Prostate gland (tissue), 2 donors: ENCODE results near the gene SPC24. TPM values are rescaled to one million over a fixed set of nuclear protein-coding genes. Genes with fewer than 3 reads are reported as not detected.
"Not testable (repeated sequence)": the region's sequence is repeated elsewhere in the genome, so short reads cannot be mapped to it uniquely, and the experiment has no call there.

ENCODE experiments used
- DNase-seq: peaks from one replicate; pipeline ENCODE4 v3.0.0-alpha.2; 2019; ENCODE audit warnings: low spot score
- H3K27ac ChIP-seq, 2 donors: fragments of 200-600 bp; sonication (generic); 2 replicates each; pipeline ENCODE4 v1.5.1; 2017 to 2019
- H3K27me3 ChIP-seq: fragments of 200-600 bp; sonication (generic); replicated peaks from 2 replicates; pipeline ENCODE4 v1.5.1; 2019; ENCODE audit not compliant: insufficient read depth
- H3K36me3 ChIP-seq, 2 donors: fragments of 200-600 bp; sonication (generic); 1 replicate in 1 of 2; 2 replicates in 1 of 2; pipeline versions ENCODE4 v1.5.1 to v1.8.1; 2017 to 2019
- H3K4me1 ChIP-seq: fragments of 200-600 bp; sonication (generic); replicated peaks from 2 replicates; pipeline ENCODE4 v1.5.1; 2019
- H3K4me3 ChIP-seq, 2 donors: fragments of 200-600 bp; sonication (generic); 2 replicates each; pipeline ENCODE4 v1.5.1; 2017 to 2019
- H3K9me3 ChIP-seq: fragments of 200-600 bp; sonication (generic); 2 replicates; pipeline ENCODE4 v1.5.1; 2017
- POLR2A ChIP-seq: fragments of 450-650 bp; IDR thresholded peaks from one replicate; pipeline ENCODE4 v1.6.1; 2016; ENCODE audit warnings: antibody characterized with exemption, mild to moderate bottlenecking
- POLR2AphosphoS5 ChIP-seq: sonication (generic); formaldehyde crosslinking; IDR thresholded peaks from one replicate; pipeline ENCODE4 v1.6.1; 2017; ENCODE audit warnings: antibody characterized with exemption
- WGBS: methylation state at CpG from one replicate; pipeline ENCODE4 v1.1.5; 2018; 5-methylcytosine and 5-hydroxymethylcytosine counted together
- intact Hi-C: fragments of 100-400 bp; cut with DNase I; formaldehyde crosslinking; loops from one replicate; pipeline ENCODE4 v1.14.2; 2022
- total RNA-seq, 2 donors: library from RNA; depleted of rRNA; stranded (reverse); fragments of >200 nt; gene quantifications; one replicate each; pipeline ENCODE4 v1.1.0, GENCODE V29; 2016
- TF ChIP-seq, protein P1 (sequence below), 4 experiments: fragments of 200-600 bp in 2 of 4; fragments of 450-650 bp in 2 of 4; sonication (generic) in 2 of 4; IDR thresholded peaks; 1 replicate in 3 of 4; 2 replicates in 1 of 4; pipeline ENCODE4 v1.5.1; 2016 to 2019; ENCODE audit warnings: antibody characterized with exemption in 4 of 4, mild to moderate bottlenecking in 2 of 4, moderate library complexity in 2 of 4

SPC24 gene
- total RNA-seq, 2 donors from 2014 or later = 0.73 to 5.0 TPM

DNA sequence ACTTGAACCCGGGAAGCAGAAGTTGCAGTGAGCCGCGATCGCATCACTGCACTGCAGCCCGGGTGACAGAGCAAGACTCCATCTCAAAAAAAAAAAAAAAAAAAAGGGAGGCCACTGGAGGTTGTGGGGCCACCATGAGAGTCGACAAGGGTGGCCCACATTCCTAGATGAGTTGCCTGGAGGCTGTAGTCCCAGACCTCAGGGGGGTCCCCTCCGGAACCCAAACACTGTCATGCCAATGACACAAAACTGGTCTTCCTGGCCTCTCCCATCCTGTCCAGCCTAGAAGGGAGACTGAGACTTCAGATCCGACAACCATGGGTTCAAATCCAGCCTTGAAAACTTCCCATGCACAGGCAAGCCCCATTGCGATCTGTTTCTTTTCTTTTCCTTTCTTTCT, 14.7 kb downstream of the SPC24 start:
- WGBS = 93% methylated on average over 9 of the region's 9 CpGs
- H3K4me1 ChIP-seq = peaks cover 13% of the 10 kb centered on the region
- H3K4me3 ChIP-seq = no peak overlapping the region
- no peaks in the 10 kb centered on the region for H3K36me3 ChIP-seq
- H3K27ac ChIP-seq = no peak overlapping the region
- no peaks in the 10 kb centered on the region for H3K27me3 ChIP-seq
- TF ChIP-seq POLR2A (no peak), POLR2AphosphoS5 (no peak)
- TF ChIP-seq, protein P1, sequence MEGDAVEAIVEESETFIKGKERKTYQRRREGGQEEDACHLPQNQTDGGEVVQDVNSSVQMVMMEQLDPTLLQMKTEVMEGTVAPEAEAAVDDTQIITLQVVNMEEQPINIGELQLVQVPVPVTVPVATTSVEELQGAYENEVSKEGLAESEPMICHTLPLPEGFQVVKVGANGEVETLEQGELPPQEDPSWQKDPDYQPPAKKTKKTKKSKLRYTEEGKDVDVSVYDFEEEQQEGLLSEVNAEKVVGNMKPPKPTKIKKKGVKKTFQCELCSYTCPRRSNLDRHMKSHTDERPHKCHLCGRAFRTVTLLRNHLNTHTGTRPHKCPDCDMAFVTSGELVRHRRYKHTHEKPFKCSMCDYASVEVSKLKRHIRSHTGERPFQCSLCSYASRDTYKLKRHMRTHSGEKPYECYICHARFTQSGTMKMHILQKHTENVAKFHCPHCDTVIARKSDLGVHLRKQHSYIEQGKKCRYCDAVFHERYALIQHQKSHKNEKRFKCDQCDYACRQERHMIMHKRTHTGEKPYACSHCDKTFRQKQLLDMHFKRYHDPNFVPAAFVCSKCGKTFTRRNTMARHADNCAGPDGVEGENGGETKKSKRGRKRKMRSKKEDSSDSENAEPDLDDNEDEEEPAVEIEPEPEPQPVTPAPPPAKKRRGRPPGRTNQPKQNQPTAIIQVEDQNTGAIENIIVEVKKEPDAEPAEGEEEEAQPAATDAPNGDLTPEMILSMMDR (IDR thresholded peaks at IDR 0.05) = no peak
- no peak for DNase-seq
- intact Hi-C loops = no loop called here
- no peaks in the 10 kb centered on the region for H3K9me3 ChIP-seq

DNA sequence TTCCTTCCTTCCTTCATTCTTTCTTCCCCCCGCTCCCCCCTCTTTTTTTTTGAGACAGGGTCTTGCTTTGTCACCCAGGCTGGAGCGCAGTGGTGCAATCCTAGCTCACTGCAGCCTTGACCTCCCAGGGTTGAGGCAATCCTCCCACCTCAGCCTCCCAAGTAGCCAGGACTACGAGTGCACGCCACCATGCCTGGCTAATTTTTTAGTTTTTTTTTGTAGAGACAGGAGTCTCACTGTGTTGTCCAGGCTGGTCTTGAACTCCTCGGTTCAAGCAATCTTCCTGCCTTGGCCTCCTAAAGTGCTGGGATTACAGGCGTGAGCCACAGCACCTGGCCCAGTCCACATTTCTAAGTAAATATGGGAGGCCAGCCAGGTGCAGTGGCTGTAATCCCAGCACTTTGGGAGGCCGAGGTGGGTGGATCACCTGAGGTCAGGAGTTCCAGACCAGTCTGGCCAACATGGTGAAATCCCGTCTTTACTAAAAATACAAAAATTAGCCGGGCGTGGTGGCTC, 15.5 kb downstream of the SPC24 start:
- H3K27ac ChIP-seq = peak overlapping the region; percentile 71 to 74
- H3K36me3 ChIP-seq, H3K4me3 ChIP-seq, intact Hi-C loops, H3K27me3 ChIP-seq, DNase-seq, H3K9me3 ChIP-seq: not testable (repeated sequence)
- 79% methylated on average over 10 of the region's 10 CpGs for WGBS
- H3K4me1 ChIP-seq = peaks cover 13% of the 10 kb centered on the region

DNA sequence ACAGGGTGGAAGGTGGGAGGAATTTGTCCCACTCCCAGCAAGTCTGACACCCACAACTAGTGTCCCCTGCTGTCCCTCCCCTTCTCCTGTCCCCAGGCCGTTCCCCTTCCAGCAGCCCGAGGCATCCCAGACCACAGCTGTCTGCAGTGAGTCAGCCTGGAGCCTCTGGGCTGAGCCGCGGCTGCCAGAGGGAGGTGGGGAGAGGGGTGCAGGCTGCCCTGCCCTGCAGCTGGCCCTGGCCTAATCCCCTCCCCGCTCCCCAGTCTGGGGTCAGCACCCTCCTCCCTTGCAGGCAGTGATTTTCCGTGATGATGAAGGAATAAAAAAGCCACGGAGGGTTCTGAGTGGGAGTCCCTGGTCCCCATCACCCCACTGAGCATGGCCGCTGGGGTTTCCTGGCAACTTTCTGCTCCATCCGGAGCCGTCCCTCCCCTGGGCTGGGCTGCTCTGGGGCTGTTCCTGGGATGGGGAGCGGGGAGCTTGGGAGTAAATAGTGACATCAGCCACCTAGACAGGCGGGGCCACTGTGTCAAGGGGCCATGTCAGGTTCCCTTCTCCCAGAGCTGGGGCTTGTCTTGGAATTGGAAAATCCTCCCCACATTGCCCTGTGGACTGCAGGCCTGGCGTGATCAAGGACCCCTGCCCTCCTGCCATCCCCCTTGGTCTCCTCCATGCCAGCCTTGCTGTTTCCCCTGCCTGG, 16.8 kb downstream of the SPC24 start:
- no peak for DNase-seq
- 31% methylated on average over 13 of the region's 13 CpGs for WGBS
- H3K27ac ChIP-seq = peak overlapping the region; percentile 71 to 74
- intact Hi-C loops = no loop called here
- no peak for TF ChIP-seq POLR2AphosphoS5
- TF ChIP-seq POLR2A = no peak
- TF ChIP-seq, protein P1 (IDR thresholded peaks at IDR 0.05) = no peak
- H3K27me3 ChIP-seq = no peaks in the 10 kb centered on the region
- H3K36me3 ChIP-seq = no peaks in the 10 kb centered on the region
- H3K4me3 ChIP-seq = no peak overlapping the region
- H3K9me3 ChIP-seq = no peaks in the 10 kb centered on the region
- peaks cover 13% of the 10 kb centered on the region for H3K4me1 ChIP-seq

DNA sequence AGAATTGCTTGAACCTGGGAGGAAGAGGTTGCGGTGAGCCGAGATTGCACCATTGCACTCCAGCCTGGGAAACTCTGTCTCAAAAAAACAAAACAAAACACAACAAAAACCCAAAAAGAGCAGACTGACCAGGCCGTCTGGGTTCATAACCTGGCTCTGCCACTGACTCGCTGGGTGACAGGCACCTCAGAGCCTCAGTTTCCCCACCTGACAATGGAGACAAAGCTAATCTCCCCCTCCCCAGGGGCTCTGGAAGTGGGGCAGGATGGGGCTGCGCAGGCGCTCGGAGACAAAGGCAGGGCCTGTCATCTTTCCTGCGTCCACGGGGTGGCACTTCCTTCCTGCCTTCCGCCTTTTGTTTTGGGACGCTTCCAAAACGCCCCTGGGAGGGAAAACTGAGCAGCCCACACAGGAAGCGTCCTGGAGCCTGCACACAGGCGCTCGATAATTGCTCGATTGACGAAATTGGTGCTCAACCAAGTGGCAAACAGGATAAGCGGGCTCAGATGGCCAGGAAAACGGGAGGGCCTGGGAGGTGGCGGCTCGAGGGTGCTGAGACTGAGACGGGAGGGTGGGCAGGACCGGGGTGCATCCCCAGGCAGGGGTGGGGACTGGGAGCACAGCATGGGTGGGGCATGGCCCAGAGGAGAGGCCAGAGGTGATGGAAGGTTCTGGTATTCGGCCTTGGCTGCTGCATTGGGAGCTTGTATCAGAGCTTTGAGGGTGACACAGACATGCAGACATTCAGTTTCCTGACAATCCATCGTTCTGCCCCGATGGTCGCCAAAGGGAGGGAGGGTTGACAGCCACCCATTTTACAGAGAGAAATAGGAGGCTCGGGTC, 17.8 kb downstream of the SPC24 start:
- H3K27ac ChIP-seq = peak overlapping the region; percentile 71 to 74
- TF ChIP-seq POLR2A (no peak), POLR2AphosphoS5 (peak; percentile 66)
- TF ChIP-seq, protein P1 (IDR thresholded peaks at IDR 0.05) = peak; percentile 63 to 94 (median 88)
- 3% methylated on average over 28 of the region's 28 CpGs for WGBS
- no peaks in the 10 kb centered on the region for H3K36me3 ChIP-seq
- intact Hi-C loops = loop anchor here (1.0 kb wide), 1 partner anchor 67 kb away; no protein-coding TSS in a partner anchor
- H3K4me1 ChIP-seq = peaks cover 7% of the 10 kb centered on the region
- H3K9me3 ChIP-seq = no peaks in the 10 kb centered on the region
- peak overlapping the region in 1 of 2 donors; percentile 18 for H3K4me3 ChIP-seq
- H3K27me3 ChIP-seq = no peaks in the 10 kb centered on the region
- peak; percentile 53 for DNase-seq

DNA sequence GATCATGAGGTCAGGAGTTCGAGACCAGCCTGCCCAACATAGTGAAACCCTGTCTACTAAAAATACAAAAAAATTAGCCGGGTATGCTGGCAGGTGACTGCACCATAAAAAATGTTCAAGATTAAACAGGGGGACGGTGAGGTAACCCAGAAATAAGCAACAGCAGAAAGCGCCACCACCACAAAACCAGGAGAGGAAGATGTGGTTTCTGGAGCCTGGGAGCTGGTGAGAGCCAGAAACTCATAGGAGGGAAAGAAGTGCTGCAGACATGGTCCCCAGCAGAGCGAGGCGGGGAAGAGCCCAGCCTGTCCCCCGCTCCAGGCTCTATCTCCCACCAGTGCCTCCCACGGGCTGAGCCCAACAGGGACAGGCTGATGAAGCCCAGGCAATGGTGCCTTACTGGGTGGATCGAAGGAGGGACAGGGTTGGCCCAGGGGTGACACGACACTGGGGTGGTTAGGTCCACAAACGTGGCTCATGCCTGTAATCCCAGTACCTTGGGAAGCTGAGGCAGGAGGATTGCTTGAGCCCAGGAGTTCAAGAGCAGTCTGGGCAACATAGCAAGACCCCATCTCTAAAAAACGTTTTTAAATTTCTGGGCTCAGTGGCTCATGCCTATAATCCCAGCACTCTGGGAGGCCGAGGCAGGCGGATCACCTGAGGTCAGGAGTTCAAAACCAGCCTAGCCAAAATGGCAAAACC, 19.0 kb downstream of the SPC24 start:
- no peaks in the 10 kb centered on the region for H3K9me3 ChIP-seq
- DNase-seq = no peak
- no peaks in the 10 kb centered on the region for H3K27me3 ChIP-seq
- TF ChIP-seq, protein P1 (IDR thresholded peaks at IDR 0.05) = no peak
- no peak for TF ChIP-seq POLR2A
- no peak for TF ChIP-seq POLR2AphosphoS5
- intact Hi-C loops = loop anchor here (1.0 kb wide), 1 partner anchor 68 kb away; no protein-coding TSS in a partner anchor
- WGBS = 82% methylated on average over 14 of the region's 14 CpGs
- peak overlapping the region in 1 of 2 donors; percentile 74 for H3K27ac ChIP-seq
- no peaks in the 10 kb centered on the region for H3K36me3 ChIP-seq
- H3K4me3 ChIP-seq = no peak overlapping the region
- no peaks in the 10 kb centered on the region for H3K4me1 ChIP-seq
